SK-N-SH (cell line): ENCODE data around the gene ITGB6. TPM values are rescaled to one million over a fixed set of nuclear protein-coding genes. Genes with fewer than 3 reads are reported as not detected.

ENCODE experiments used
- CTCF ChIA-PET: fragments of 300-600, 350-600 bp; formaldehyde crosslinking; extraction: SDS; loops from one replicate; lab custom pipeline; 2021; lab: Yijun Ruan, JAX
- POLR2A ChIA-PET: fragments of 350-600 bp; sonication (Branson Sonifier 250); formaldehyde crosslinking; extraction: SDS; loops from one replicate; lab custom pipeline; 2020; ENCODE audit warnings: antibody characterized with exemption, inconsistent platforms; lab: Yijun Ruan, JAX
- DNase-seq: peaks from one replicate; pipeline ENCODE4 v3.0.0; 2012
- H2AFZ ChIP-seq: fragments of 200-600 bp; sonication (generic); 2 replicates; pipeline ENCODE4 v1.8.1; 2016; ENCODE audit warnings: antibody characterized with exemption, mild to moderate bottlenecking, low read depth
- H3F3A ChIP-seq: fragments of 200-600 bp; sonication (generic); replicated peaks from 2 replicates; pipeline ENCODE3; 2016; ENCODE audit warnings: antibody characterized with exemption, mild to moderate bottlenecking; ENCODE audit not compliant: insufficient read depth
- H3K27ac ChIP-seq, 2 experiments: fragments of 200-500 bp in 1 of 2; fragments of 200-600 bp in 1 of 2; sonication (Bioruptor generic) in 1 of 2; sonication (generic), shearing (Covaris generic) in 1 of 2; 2 replicates each; pipeline versions ENCODE4 v1.5.1 to v1.6.1; 2014 to 2016; ENCODE audit warnings: low read depth in 2 of 2, inconsistent platforms in 1 of 2, low read length in 1 of 2, mild to moderate bottlenecking in 1 of 2, mixed read lengths in 1 of 2
- H3K27me3 ChIP-seq: fragments of 200-600 bp; sonication (generic), shearing (Covaris generic); 2 replicates; pipeline ENCODE4 v1.6.1; 2016; ENCODE audit warnings: mixed run types; ENCODE audit not compliant: insufficient read depth
- H3K36me3 ChIP-seq, 2 experiments: fragments of 200-500 bp in 1 of 2; fragments of 200-600 bp in 1 of 2; sonication (Bioruptor generic) in 1 of 2; sonication (generic) in 1 of 2; replicated peaks in 1 of 2; 2 replicates each; pipeline versions ENCODE3 to v1.5.1; 2014 to 2016; ENCODE audit warnings: low read length in 1 of 2, mild to moderate bottlenecking in 1 of 2; ENCODE audit not compliant: insufficient read depth in 2 of 2, control insufficient read depth in 1 of 2
- H3K4me1 ChIP-seq, 2 experiments: fragments of 200-500 bp in 1 of 2; fragments of 200-600 bp in 1 of 2; sonication (Bioruptor generic) in 1 of 2; sonication (generic), shearing (Covaris generic) in 1 of 2; 2 replicates each; pipeline versions ENCODE4 v1.5.1 to v1.6.1; 2014 to 2016; ENCODE audit warnings: low read depth in 1 of 2, low read length in 1 of 2, mixed run types in 1 of 2; ENCODE audit not compliant: insufficient read depth in 2 of 2, control insufficient read depth in 1 of 2
- H3K4me2 ChIP-seq: fragments of 200-600 bp; sonication (generic), shearing (Covaris generic); 2 replicates; pipeline ENCODE4 v1.6.1; 2017; ENCODE audit warnings: mixed run types
- H3K4me3 ChIP-seq, 2 experiments: fragments of 200-500 bp in 1 of 2; fragments of 200-600 bp in 1 of 2; sonication (Bioruptor generic) in 1 of 2; sonication (generic), shearing (Covaris generic) in 1 of 2; 2 replicates each; pipeline versions ENCODE4 v1.5.1 to v1.8.1; 2014 to 2016; ENCODE audit warnings: low read depth in 2 of 2, inconsistent platforms in 1 of 2, low read length in 1 of 2, mild to moderate bottlenecking in 1 of 2, mixed read lengths in 1 of 2, moderate library complexity in 1 of 2
- H3K79me2 ChIP-seq: fragments of 200-600 bp; sonication (generic); 2 replicates; pipeline ENCODE4 v1.8.1; 2017; ENCODE audit warnings: mild to moderate bottlenecking; ENCODE audit not compliant: insufficient read depth
- H3K9ac ChIP-seq: fragments of 200-600 bp; sonication (generic); 2 replicates; pipeline ENCODE4 v1.6.1; 2017; ENCODE audit warnings: mixed run types
- H3K9me2 ChIP-seq: fragments of 200-600 bp; sonication (generic); 2 replicates; pipeline ENCODE4 v1.6.1; 2017; ENCODE audit warnings: mixed run types
- H3K9me3 ChIP-seq: fragments of 200-600 bp; sonication (generic); 2 replicates; pipeline ENCODE4 v1.6.1; 2017; ENCODE audit warnings: mixed run types, mild to moderate bottlenecking, moderate library complexity
- H4K20me1 ChIP-seq: fragments of 200-600 bp; sonication (generic); 2 replicates; pipeline ENCODE4 v1.6.1; 2017; ENCODE audit warnings: mild to moderate bottlenecking, mixed run types; ENCODE audit not compliant: insufficient read depth
- CHD2 ChIP-seq: fragments of 150-350 bp; IDR thresholded peaks from 2 replicates; pipeline ENCODE4 v1.6.1; 2018; ENCODE audit warnings: low read length; ENCODE audit not compliant: partially characterized antibody
- EP300 ChIP-seq, 2 experiments: IDR thresholded peaks; 2 replicates each; pipeline versions ENCODE4 v1.4.0 to v1.6.1; 2012; ENCODE audit warnings: borderline replicate concordance in 1 of 2, low read depth in 1 of 2, low read length in 1 of 2
- FOSL2 ChIP-seq: IDR thresholded peaks from 2 replicates; pipeline ENCODE4 v1.4.0; 2012; ENCODE audit warnings: low read depth, mild to moderate bottlenecking, moderate library complexity, borderline replicate concordance
- FOXM1 ChIP-seq: IDR thresholded peaks from 2 replicates; pipeline ENCODE4 v1.4.0; 2012; ENCODE audit warnings: low read depth, mild to moderate bottlenecking
- GABPA ChIP-seq: IDR thresholded peaks from 2 replicates; pipeline ENCODE4 v1.4.0; 2012; ENCODE audit warnings: low read depth, mild to moderate bottlenecking
- GATA2 ChIP-seq: sonication (generic); formaldehyde crosslinking; IDR thresholded peaks from 2 replicates; pipeline ENCODE4 v1.5.0; 2020; ENCODE audit warnings: mild to moderate bottlenecking, missing genetic modification reagents
- JUND ChIP-seq: IDR thresholded peaks from 2 replicates; pipeline ENCODE4 v1.4.0; 2012
- NFIC ChIP-seq: IDR thresholded peaks from 2 replicates; pipeline ENCODE4 v1.4.0; 2012; ENCODE audit warnings: borderline replicate concordance
- NRF1 ChIP-seq: IDR thresholded peaks from 2 replicates; pipeline ENCODE4 v1.6.1; 2012; ENCODE audit warnings: low read depth, mild to moderate bottlenecking, low read length
- POLR2AphosphoS5 ChIP-seq: IDR thresholded peaks from 2 replicates; pipeline ENCODE4 v1.6.1; 2012; ENCODE audit warnings: low read depth, low read length
- RFX5 ChIP-seq: IDR thresholded peaks from 2 replicates; pipeline ENCODE4 v1.6.1; 2012; ENCODE audit warnings: mild to moderate bottlenecking, improper control_type of control experiment, low read length
- RXRA ChIP-seq: IDR thresholded peaks from 2 replicates; pipeline ENCODE4 v1.4.0; 2012; ENCODE audit warnings: low read depth, mild to moderate bottlenecking, borderline replicate concordance
- SMC3 ChIP-seq: IDR thresholded peaks from 2 replicates; pipeline ENCODE4 v1.6.1; 2012; ENCODE audit warnings: low read depth, low read length, improper control_type of control experiment
- TAF1 ChIP-seq: IDR thresholded peaks from 2 replicates; pipeline ENCODE4 v1.6.1; 2012; ENCODE audit warnings: low read depth, mild to moderate bottlenecking, low read length, moderate library complexity, borderline replicate concordance
- TCF12 ChIP-seq: IDR thresholded peaks from 2 replicates; pipeline ENCODE4 v1.4.0; 2012
- YY1 ChIP-seq: IDR thresholded peaks from 2 replicates; pipeline ENCODE4 v1.4.0; 2012; ENCODE audit warnings: low read depth, mild to moderate bottlenecking
- WGBS: methylation state at CpG from one replicate; pipeline ENCODE4 v1.1.6; 2017; ENCODE audit warnings: low lambda C conversion rate; 5-methylcytosine and 5-hydroxymethylcytosine counted together
- polyA plus RNA-seq, 3 experiments: library from polyadenylated mRNA; depleted of rRNA; stranded (reverse); fragments of >200 nt; gene quantifications; 2 replicates each; pipeline ENCODE4 v1.2.3, GENCODE V29; 2012
- TF ChIP-seq, protein P1 (sequence below): IDR thresholded peaks from 2 replicates; pipeline ENCODE4 v1.4.0; 2012; ENCODE audit warnings: low read depth, borderline replicate concordance
- TF ChIP-seq, protein P2 (sequence below): fragments of 150-350 bp; IDR thresholded peaks from 2 replicates; pipeline ENCODE4 v1.6.1; 2016; ENCODE audit warnings: mild to moderate bottlenecking, low read depth, low read length
- TF ChIP-seq, protein P3 (sequence below): fragments of 150-350 bp; IDR thresholded peaks from 2 replicates; pipeline ENCODE4 v1.6.1; 2017; ENCODE audit warnings: antibody characterized with exemption, low read length, low read depth, borderline replicate concordance
- TF ChIP-seq, protein P4 (sequence below): IDR thresholded peaks from 2 replicates; pipeline ENCODE4 v1.4.0; 2012; ENCODE audit warnings: low read depth, borderline replicate concordance

ITGB6 gene
- polyA plus RNA-seq, 1 of the 3 experiments (the other 2 are of a cell fraction): 0.10 TPM

DNA sequence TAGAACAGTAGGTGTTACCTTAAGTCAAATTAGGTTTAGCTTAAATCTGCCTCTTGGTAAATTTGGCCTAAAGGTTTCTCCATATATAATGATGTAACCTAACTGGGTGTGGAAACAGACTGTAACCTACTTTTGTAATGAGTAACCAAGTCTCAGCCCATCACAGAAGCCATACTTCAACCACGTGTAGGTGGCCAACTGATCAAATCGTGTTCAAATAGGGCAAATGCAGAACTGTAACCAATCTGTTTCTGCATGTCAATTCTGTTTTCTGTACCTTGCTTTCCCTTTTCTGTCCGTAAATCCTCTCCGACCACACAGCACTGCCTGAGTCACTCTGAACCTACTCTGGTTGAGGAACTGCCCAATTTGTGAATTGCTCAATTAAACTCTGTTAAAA, 103.7 kb downstream of the ITGB6 start (continued):
- TF ChIP-seq TAF1: no peak

DNA sequence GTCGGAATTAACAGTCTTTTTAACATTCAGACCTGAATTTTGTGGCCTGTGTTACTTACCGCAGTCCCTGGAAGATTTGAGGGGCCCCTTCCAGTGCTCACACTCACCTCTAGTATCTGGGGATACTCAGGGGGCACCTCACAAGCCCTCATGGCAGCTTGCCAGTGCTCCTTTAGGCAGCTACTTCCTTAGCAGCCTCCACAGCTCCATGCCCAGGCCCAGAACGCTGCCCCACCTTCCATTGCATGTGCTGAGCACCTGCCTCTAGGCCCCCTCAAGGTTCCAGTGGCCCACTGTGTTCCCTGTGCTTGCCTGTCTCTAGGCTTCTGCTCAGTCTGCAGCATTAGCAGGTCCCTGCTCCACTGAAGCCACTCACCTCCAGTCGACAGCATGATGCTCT, 107.6 kb downstream of the ITGB6 start:
- Histone ChIP-seq H3F3A (no peaks in the 10 kb centered on the region), H3K9ac (no peak overlapping the region), H3K27ac (no peak overlapping the region), H3K9me2 (no peaks in the 10 kb centered on the region), H3K79me2 (no peaks in the 10 kb centered on the region), H3K27me3 (no peaks in the 10 kb centered on the region), H3K4me1 (no peaks in the 10 kb centered on the region), H3K9me3 (peaks cover 5% of the 10 kb centered on the region; the same call in 1 of the 2 replicates), H2AFZ (no peak overlapping the region), H3K36me3 (no peaks in the 10 kb centered on the region), H3K4me2 (no peak overlapping the region), H3K4me3 (no peak overlapping the region; a peak in 1 of 4 replicates), H4K20me1 (no peaks in the 10 kb centered on the region)
- WGBS: 56% methylated on average over 4 of the region's 4 CpGs
- CTCF ChIA-PET: no interaction called here
- TF ChIP-seq TCF12 (no peak), GABPA (no peak), CHD2 (no peak), FOXM1 (no peak), NFIC (no peak), POLR2AphosphoS5 (no peak), EP300 (IDR thresholded peaks at IDR 0.05; ENCODE audit: borderline replicate concordance in 1 of 2, low read depth in 1 of 2, low read length in 1 of 2) (no peak), NRF1 (no peak), GATA2 (CRISPR knock-in tag) (no peak), YY1 (no peak), SMC3 (no peak), RFX5 (no peak), FOSL2 (no peak), JUND (no peak), RXRA (no peak)
- TF ChIP-seq, protein P1, sequence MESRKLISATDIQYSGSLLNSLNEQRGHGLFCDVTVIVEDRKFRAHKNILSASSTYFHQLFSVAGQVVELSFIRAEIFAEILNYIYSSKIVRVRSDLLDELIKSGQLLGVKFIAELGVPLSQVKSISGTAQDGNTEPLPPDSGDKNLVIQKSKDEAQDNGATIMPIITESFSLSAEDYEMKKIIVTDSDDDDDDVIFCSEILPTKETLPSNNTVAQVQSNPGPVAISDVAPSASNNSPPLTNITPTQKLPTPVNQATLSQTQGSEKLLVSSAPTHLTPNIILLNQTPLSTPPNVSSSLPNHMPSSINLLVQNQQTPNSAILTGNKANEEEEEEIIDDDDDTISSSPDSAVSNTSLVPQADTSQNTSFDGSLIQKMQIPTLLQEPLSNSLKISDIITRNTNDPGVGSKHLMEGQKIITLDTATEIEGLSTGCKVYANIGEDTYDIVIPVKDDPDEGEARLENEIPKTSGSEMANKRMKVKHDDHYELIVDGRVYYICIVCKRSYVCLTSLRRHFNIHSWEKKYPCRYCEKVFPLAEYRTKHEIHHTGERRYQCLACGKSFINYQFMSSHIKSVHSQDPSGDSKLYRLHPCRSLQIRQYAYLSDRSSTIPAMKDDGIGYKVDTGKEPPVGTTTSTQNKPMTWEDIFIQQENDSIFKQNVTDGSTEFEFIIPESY: no peak
- TF ChIP-seq, protein P2, sequence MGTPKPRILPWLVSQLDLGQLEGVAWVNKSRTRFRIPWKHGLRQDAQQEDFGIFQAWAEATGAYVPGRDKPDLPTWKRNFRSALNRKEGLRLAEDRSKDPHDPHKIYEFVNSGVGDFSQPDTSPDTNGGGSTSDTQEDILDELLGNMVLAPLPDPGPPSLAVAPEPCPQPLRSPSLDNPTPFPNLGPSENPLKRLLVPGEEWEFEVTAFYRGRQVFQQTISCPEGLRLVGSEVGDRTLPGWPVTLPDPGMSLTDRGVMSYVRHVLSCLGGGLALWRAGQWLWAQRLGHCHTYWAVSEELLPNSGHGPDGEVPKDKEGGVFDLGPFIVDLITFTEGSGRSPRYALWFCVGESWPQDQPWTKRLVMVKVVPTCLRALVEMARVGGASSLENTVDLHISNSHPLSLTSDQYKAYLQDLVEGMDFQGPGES: no peak
- TF ChIP-seq, protein P3, sequence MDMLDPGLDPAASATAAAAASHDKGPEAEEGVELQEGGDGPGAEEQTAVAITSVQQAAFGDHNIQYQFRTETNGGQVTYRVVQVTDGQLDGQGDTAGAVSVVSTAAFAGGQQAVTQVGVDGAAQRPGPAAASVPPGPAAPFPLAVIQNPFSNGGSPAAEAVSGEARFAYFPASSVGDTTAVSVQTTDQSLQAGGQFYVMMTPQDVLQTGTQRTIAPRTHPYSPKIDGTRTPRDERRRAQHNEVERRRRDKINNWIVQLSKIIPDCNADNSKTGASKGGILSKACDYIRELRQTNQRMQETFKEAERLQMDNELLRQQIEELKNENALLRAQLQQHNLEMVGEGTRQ: no peak
- TF ChIP-seq, protein P4, sequence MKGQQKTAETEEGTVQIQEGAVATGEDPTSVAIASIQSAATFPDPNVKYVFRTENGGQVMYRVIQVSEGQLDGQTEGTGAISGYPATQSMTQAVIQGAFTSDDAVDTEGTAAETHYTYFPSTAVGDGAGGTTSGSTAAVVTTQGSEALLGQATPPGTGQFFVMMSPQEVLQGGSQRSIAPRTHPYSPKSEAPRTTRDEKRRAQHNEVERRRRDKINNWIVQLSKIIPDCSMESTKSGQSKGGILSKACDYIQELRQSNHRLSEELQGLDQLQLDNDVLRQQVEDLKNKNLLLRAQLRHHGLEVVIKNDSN: no peak
- POLR2A ChIA-PET: no interaction called here
- no peak for DNase-seq
